H9 (cell line): ENCODE data around the gene ZNF428. TPM values are rescaled to one million over a fixed set of nuclear protein-coding genes. Genes with fewer than 3 reads are reported as not detected.
A peak's percentile ranks its signal among the peaks of the same experiment; 100 is the strongest.

Experiments
- DNase-seq: peaks from one replicate; pipeline ENCODE4 v3.0.0-alpha.2; 2017
- H2AFZ ChIP-seq: one replicate; pipeline ENCODE4 v1.6.1; 2013; ENCODE audit warnings: mild to moderate bottlenecking, low read length, control low read depth, moderate library complexity
- H2AK5ac ChIP-seq: 2 replicates; pipeline ENCODE4 v1.6.1; 2013; ENCODE audit warnings: low read length, control low read depth, mixed read lengths; ENCODE audit not compliant: insufficient read length
- H2BK120ac ChIP-seq: one replicate; pipeline ENCODE4 v1.6.1; 2013; ENCODE audit warnings: low read depth, mild to moderate bottlenecking, low read length, control low read depth, inconsistent platforms; ENCODE audit not compliant: poor library complexity, severe bottlenecking
- H2BK12ac ChIP-seq: 2 replicates; pipeline ENCODE4 v1.6.1; 2013; ENCODE audit warnings: low read length, control low read depth, mixed read lengths, low read depth; ENCODE audit not compliant: insufficient read length
- H2BK15ac ChIP-seq: 2 replicates; pipeline ENCODE4 v1.6.1; 2013; ENCODE audit warnings: low read depth, low read length, control low read depth
- H2BK20ac ChIP-seq: one replicate; pipeline ENCODE4 v1.6.1; 2013; ENCODE audit warnings: low read depth, mild to moderate bottlenecking, low read length, control low read depth, inconsistent platforms; ENCODE audit not compliant: poor library complexity, severe bottlenecking
- H2BK5ac ChIP-seq: 2 replicates; pipeline ENCODE4 v1.6.1; 2013; ENCODE audit warnings: low read length, control low read depth, mixed read lengths; ENCODE audit not compliant: insufficient read length
- H3K14ac ChIP-seq: 2 replicates; pipeline ENCODE4 v1.6.1; 2013; ENCODE audit warnings: low read length, control low read depth; ENCODE audit not compliant: insufficient read depth
- H3K18ac ChIP-seq: 2 replicates; pipeline ENCODE4 v1.6.1; 2013; ENCODE audit warnings: low read depth, mild to moderate bottlenecking, mixed read lengths, low read length, control low read depth; ENCODE audit not compliant: insufficient read length
- H3K23ac ChIP-seq: 2 replicates; pipeline ENCODE4 v1.6.1; 2013; ENCODE audit warnings: low read length, control low read depth, mixed read lengths, low read depth; ENCODE audit not compliant: insufficient read length
- H3K23me2 ChIP-seq: 2 replicates; pipeline ENCODE4 v1.6.1; 2013; ENCODE audit warnings: low read depth, mild to moderate bottlenecking, mixed read lengths, low read length, control low read depth; ENCODE audit not compliant: insufficient read length, poor library complexity, severe bottlenecking
- H3K27ac ChIP-seq: 2 replicates; pipeline ENCODE4 v1.5.1; 2013; ENCODE audit warnings: low read length, control low read depth, mixed read lengths, low read depth; ENCODE audit not compliant: insufficient read length
- H3K27me3 ChIP-seq: 2 replicates; pipeline ENCODE4 v1.6.1; 2013; ENCODE audit warnings: low read length, control low read depth, inconsistent platforms; ENCODE audit not compliant: insufficient read depth
- H3K4ac ChIP-seq: 2 replicates; pipeline ENCODE4 v1.6.1; 2013; ENCODE audit warnings: low read depth, mild to moderate bottlenecking, control low read depth, inconsistent platforms, low read length, moderate library complexity
- H3K4me1 ChIP-seq: 2 replicates; pipeline ENCODE4 v1.6.1; 2013; ENCODE audit warnings: low read length, control low read depth, inconsistent platforms; ENCODE audit not compliant: insufficient read depth
- H3K4me2 ChIP-seq: 2 replicates; pipeline ENCODE4 v1.6.1; 2013; ENCODE audit warnings: low read length, control low read depth, mixed read lengths; ENCODE audit not compliant: insufficient read length, insufficient read depth
- H3K56ac ChIP-seq: 2 replicates; pipeline ENCODE4 v1.6.1; 2013; ENCODE audit warnings: low read depth, mild to moderate bottlenecking, mixed read lengths, low read length, control low read depth; ENCODE audit not compliant: insufficient read length
- H3K79me1 ChIP-seq: 2 replicates; pipeline ENCODE4 v1.6.1; 2013; ENCODE audit warnings: low read depth, mild to moderate bottlenecking, moderate library complexity, low read length, control low read depth, inconsistent platforms; ENCODE audit not compliant: insufficient read depth, poor library complexity, severe bottlenecking
- H3K79me2 ChIP-seq: 2 replicates; pipeline ENCODE4 v1.6.1; 2013; ENCODE audit warnings: low read length, control low read depth, inconsistent platforms; ENCODE audit not compliant: insufficient read depth
- H3K9ac ChIP-seq: 2 replicates; pipeline ENCODE4 v1.6.1; 2013; ENCODE audit warnings: low read length, control low read depth, mixed read lengths; ENCODE audit not compliant: insufficient read length; ENCODE audit errors: extremely low read depth
- H3K9me3 ChIP-seq: one replicate; pipeline ENCODE4 v1.6.1; 2013; ENCODE audit warnings: low read depth, low read length, inconsistent platforms; ENCODE audit not compliant: control insufficient read depth
- H3T11ph ChIP-seq: one replicate; pipeline ENCODE4 v1.6.1; 2013; ENCODE audit warnings: mild to moderate bottlenecking, low read length, control low read depth, inconsistent platforms
- H4K20me1 ChIP-seq: one replicate; pipeline ENCODE4 v1.6.1; 2013; ENCODE audit not compliant: control insufficient read depth, insufficient read length, insufficient read depth
- H4K5ac ChIP-seq: 2 replicates; pipeline ENCODE4 v1.6.1; 2013; ENCODE audit warnings: low read depth, mild to moderate bottlenecking, mixed read lengths, low read length, control low read depth; ENCODE audit not compliant: insufficient read length
- H4K8ac ChIP-seq: replicated peaks from 2 replicates; pipeline ENCODE4 v1.6.1; 2013; ENCODE audit warnings: low read length, control low read depth, mixed read lengths, low read depth; ENCODE audit not compliant: insufficient read length
- H4K91ac ChIP-seq: 2 replicates; pipeline ENCODE4 v1.6.1; 2013; ENCODE audit warnings: low read depth, mild to moderate bottlenecking, moderate library complexity, mixed read lengths, low read length, control low read depth; ENCODE audit not compliant: insufficient read length
- H3K27ac Mint-ChIP-seq, 3 experiments: 2 replicates in 2 of 3; 3 replicates in 1 of 3; pipeline ENCODE4 v1.8.0; 2020 to 2021; ENCODE audit warnings: mixed read lengths in 3 of 3, mild to moderate bottlenecking in 1 of 3, moderate library complexity in 1 of 3
- H3K27me3 Mint-ChIP-seq: 2 replicates; pipeline ENCODE4 v1.8.0; 2021; ENCODE audit warnings: low read depth, mild to moderate bottlenecking, moderate library complexity, mixed read lengths
- H3K36me3 Mint-ChIP-seq, 3 experiments: 2 replicates in 2 of 3; 3 replicates in 1 of 3; pipeline ENCODE4 v1.8.0; 2020 to 2021; ENCODE audit warnings: low read depth in 3 of 3, mixed read lengths in 3 of 3; ENCODE audit not compliant: insufficient read depth in 1 of 3
- H3K4me1 Mint-ChIP-seq, 2 experiments: 2 replicates each; pipeline ENCODE4 v1.8.0; 2020; ENCODE audit warnings: mixed read lengths in 2 of 2
- H3K4me3 Mint-ChIP-seq, 2 experiments: 2 replicates in 1 of 2; 3 replicates in 1 of 2; pipeline ENCODE4 v1.8.0; 2020 to 2021; ENCODE audit warnings: mild to moderate bottlenecking in 2 of 2, mixed read lengths in 2 of 2, moderate library complexity in 1 of 2
- H3K9me3 Mint-ChIP-seq, 2 experiments: 2 replicates in 1 of 2; 3 replicates in 1 of 2; pipeline ENCODE4 v1.8.0; 2020; ENCODE audit warnings: mild to moderate bottlenecking in 2 of 2, mixed read lengths in 2 of 2, moderate library complexity in 1 of 2
- WGBS: extraction: QIAGEN DNeasy Blood & Tissue Kit; methylation state at CpG from one replicate; pipeline ENCODE4 v1.1.7; 2013; ENCODE audit warnings: missing lambda C conversion rate, low lambda C conversion rate, mixed read lengths; ENCODE audit not compliant: insufficient read length; ENCODE audit errors: extremely low coverage; 5-methylcytosine and 5-hydroxymethylcytosine counted together
- total RNA-seq: library from RNA; stranded (reverse); gene quantifications from 2 replicates; pipeline ENCODE4 v1.2.1, GENCODE V29; 2021
- TF ChIP-seq, protein P1 (sequence below): fragments of 200-600 bp; sonication (generic); conservative IDR thresholded peaks from 3 replicates; pipeline ENCODE4 v1.8.0; 2021; ENCODE audit warnings: antibody characterized with exemption, mild to moderate bottlenecking

ZNF428 gene
- total RNA-seq, 1 experiment from 2014 or later = 30.3 TPM

DNA sequence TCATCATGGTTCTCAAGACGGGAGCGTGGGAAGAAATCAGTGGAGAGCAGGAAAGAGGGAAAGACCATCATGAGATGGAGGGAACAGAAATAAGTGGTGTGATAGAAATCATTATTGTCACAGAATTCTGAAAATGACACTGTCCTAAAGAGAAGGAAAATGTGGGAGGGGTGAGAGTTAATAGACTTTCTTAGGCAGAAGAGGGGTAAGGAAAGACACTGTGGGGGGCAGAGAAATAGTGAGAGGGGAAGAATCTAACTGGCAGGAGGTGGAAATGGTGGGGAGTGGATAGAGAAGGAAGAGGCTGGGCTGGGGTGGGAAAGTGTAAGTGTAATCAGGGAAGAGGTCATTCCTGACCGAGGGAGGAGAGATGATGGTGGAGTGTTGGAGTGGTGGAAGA lies 40.6 kb downstream of the ZNF428 start:
- no peak overlapping the region for H3K27ac ChIP-seq
- WGBS = no CpG with 5 or more reads among the region's 3 CpGs
- no peak overlapping the region for H2BK12ac ChIP-seq
- H3K4ac ChIP-seq = no peak overlapping the region
- no peak for DNase-seq
- H3K4me1 ChIP-seq = peaks cover 4% of the 10 kb centered on the region; the same call in 1 of the 2 replicates
- H4K5ac ChIP-seq = no peak overlapping the region
- H3K14ac ChIP-seq = no peak overlapping the region
- no peak overlapping the region for H2BK5ac ChIP-seq
- no peaks in the 10 kb centered on the region for H3K79me2 ChIP-seq
- H2BK20ac ChIP-seq = no peak overlapping the region
- H2AK5ac ChIP-seq = no peak overlapping the region
- H3K9me3 ChIP-seq = no peaks in the 10 kb centered on the region
- H3K23ac ChIP-seq = no peak overlapping the region
- Mint-ChIP-seq H3K27ac (peak overlapping the region in 1 of 3 experiments; percentile 13; a peak in 1 of 7 replicates), H3K4me3 (peak overlapping the region; percentile 86 to 92), H3K4me1 (peaks cover 37 to 51% of the 10 kb centered on the region in 2 experiments), H3K9me3 (no peaks in the 10 kb centered on the region), H3K36me3 (peaks cover 2 to 8% (median 3%) of the 10 kb centered on the region in 3 experiments; a peak in 3 of 7 replicates), H3K27me3 (no peaks in the 10 kb centered on the region)
- H4K91ac ChIP-seq = no peak overlapping the region
- H4K8ac ChIP-seq = no peak overlapping the region
- peaks cover 12% of the 10 kb centered on the region for H3K23me2 ChIP-seq
- H3K4me2 ChIP-seq = no peak overlapping the region
- no peak overlapping the region for H2BK120ac ChIP-seq
- no peaks in the 10 kb centered on the region for H3K27me3 ChIP-seq
- no peaks in the 10 kb centered on the region for H4K20me1 ChIP-seq
- no peak overlapping the region for H3K18ac ChIP-seq
- H3K56ac ChIP-seq = no peak overlapping the region
- H3K9ac ChIP-seq = no peak overlapping the region
- no peaks in the 10 kb centered on the region for H3K79me1 ChIP-seq
- no peak overlapping the region for H2BK15ac ChIP-seq
- H3T11ph ChIP-seq = no peak overlapping the region
- H2AFZ ChIP-seq = no peak overlapping the region
- TF ChIP-seq, protein P1, sequence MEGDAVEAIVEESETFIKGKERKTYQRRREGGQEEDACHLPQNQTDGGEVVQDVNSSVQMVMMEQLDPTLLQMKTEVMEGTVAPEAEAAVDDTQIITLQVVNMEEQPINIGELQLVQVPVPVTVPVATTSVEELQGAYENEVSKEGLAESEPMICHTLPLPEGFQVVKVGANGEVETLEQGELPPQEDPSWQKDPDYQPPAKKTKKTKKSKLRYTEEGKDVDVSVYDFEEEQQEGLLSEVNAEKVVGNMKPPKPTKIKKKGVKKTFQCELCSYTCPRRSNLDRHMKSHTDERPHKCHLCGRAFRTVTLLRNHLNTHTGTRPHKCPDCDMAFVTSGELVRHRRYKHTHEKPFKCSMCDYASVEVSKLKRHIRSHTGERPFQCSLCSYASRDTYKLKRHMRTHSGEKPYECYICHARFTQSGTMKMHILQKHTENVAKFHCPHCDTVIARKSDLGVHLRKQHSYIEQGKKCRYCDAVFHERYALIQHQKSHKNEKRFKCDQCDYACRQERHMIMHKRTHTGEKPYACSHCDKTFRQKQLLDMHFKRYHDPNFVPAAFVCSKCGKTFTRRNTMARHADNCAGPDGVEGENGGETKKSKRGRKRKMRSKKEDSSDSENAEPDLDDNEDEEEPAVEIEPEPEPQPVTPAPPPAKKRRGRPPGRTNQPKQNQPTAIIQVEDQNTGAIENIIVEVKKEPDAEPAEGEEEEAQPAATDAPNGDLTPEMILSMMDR = no peak
